Endothelial cell of umbilical vein (primary cell): ENCODE results near the gene RNH1. TPM values are rescaled to one million over a fixed set of nuclear protein-coding genes. Genes with fewer than 3 reads are reported as not detected.

ENCODE experiments used
- BruUV-seq: library from RNA; stranded (reverse); fragments of 400-500 nt; replicated peaks from 2 replicates; lab custom pipeline; 2021; lab: Mats Ljungman, UMichigan
- CTCF ChIA-PET: fragments of 300-600, 350-600 bp; sonication (Branson Sonifier 250); formaldehyde crosslinking; loops from one replicate; lab custom pipeline; 2021; ENCODE audit warnings: antibody characterized with exemption, inconsistent platforms; lab: Charles Lee
- POLR2A ChIA-PET: fragments of 300-600, 350-600 bp; sonication (Branson Sonifier 250); formaldehyde crosslinking; loops from one replicate; lab custom pipeline; 2021; ENCODE audit warnings: antibody characterized with exemption, inconsistent platforms; lab: Charles Lee
- DNase-seq: peaks from one replicate; pipeline ENCODE4 v3.0.0-alpha.2; 2011; ENCODE audit warnings: low read depth, low spot score
- FAIRE-seq: peaks from 2 replicates; lab custom pipeline; 2011; peaks lifted over from hg19 to GRCh38; lab: Jason Lieb, UNC
- H2AFZ ChIP-seq: 2 replicates; pipeline ENCODE4 v1.6.0; 2012; ENCODE audit warnings: low read depth, low read length, control low read depth, inconsistent platforms
- H3K27ac ChIP-seq: 2 replicates; pipeline ENCODE4 v1.5.1; 2011; ENCODE audit warnings: low read depth, mild to moderate bottlenecking, control low read depth, low read length, moderate library complexity; ENCODE audit not compliant: insufficient read depth
- H3K27me3 ChIP-seq, 2 experiments: 2 replicates each; pipeline versions ENCODE4 v1.6.0 to v1.6.1; 2011; ENCODE audit warnings: low read length in 2 of 2, mixed read lengths in 1 of 2; ENCODE audit not compliant: control insufficient read depth in 2 of 2, insufficient read depth in 2 of 2
- H3K36me3 ChIP-seq, 2 experiments: 2 replicates in 1 of 2; 3 replicates in 1 of 2; pipeline ENCODE4 v1.5.1; 2011; ENCODE audit warnings: low read length in 2 of 2, mild to moderate bottlenecking in 1 of 2, moderate library complexity in 1 of 2; ENCODE audit not compliant: control insufficient read depth in 2 of 2, insufficient read depth in 2 of 2; ENCODE audit errors: extremely low read depth in 1 of 2
- H3K4me1 ChIP-seq: 3 replicates; pipeline ENCODE4 v1.5.1; 2011; ENCODE audit warnings: mild to moderate bottlenecking, low read length; ENCODE audit not compliant: control insufficient read depth, insufficient read depth; ENCODE audit errors: extremely low read depth
- H3K4me2 ChIP-seq: 2 replicates; pipeline ENCODE4 v1.6.1; 2011; ENCODE audit warnings: low read length, control low read depth, mixed read lengths; ENCODE audit not compliant: insufficient read depth
- H3K4me3 ChIP-seq, 3 experiments: fragments of 200-600 bp in 1 of 3; sonication (generic), shearing (Covaris generic) in 1 of 3; replicated peaks in 1 of 3; 2 replicates each; pipeline ENCODE4 v1.5.1; 2011 to 2016; ENCODE audit warnings: control low read depth in 3 of 3, low read length in 3 of 3, mild to moderate bottlenecking in 2 of 3, inconsistent platforms in 1 of 3, low read depth in 1 of 3, moderate library complexity in 1 of 3; ENCODE audit not compliant: insufficient read depth in 1 of 3
- H3K79me2 ChIP-seq: 2 replicates; pipeline ENCODE4 v1.6.0; 2012; ENCODE audit warnings: low read length, inconsistent platforms; ENCODE audit not compliant: control insufficient read depth, insufficient read depth
- H3K9ac ChIP-seq: replicated peaks from 2 replicates; pipeline ENCODE3; 2011; ENCODE audit warnings: low read length, control low read depth; ENCODE audit not compliant: insufficient read depth; ENCODE audit errors: extremely low read depth
- H3K9me1 ChIP-seq: replicated peaks from 3 replicates; pipeline ENCODE4 v1.6.0; 2011; ENCODE audit warnings: mild to moderate bottlenecking, low read length; ENCODE audit not compliant: control insufficient read depth, insufficient read depth; ENCODE audit errors: extremely low read depth
- H3K9me3 ChIP-seq: replicated peaks from 2 replicates; pipeline ENCODE4 v1.5.1; 2012; ENCODE audit warnings: low read length, inconsistent platforms; ENCODE audit not compliant: control insufficient read depth, insufficient read depth
- H4K20me1 ChIP-seq: replicated peaks from 2 replicates; pipeline ENCODE3; 2011; ENCODE audit warnings: mild to moderate bottlenecking, low read length; ENCODE audit not compliant: control insufficient read depth, insufficient read depth; ENCODE audit errors: extremely low read depth
- CTCF ChIP-seq, 2 donors: IDR thresholded peaks; 1 replicate in 1 of 2; 2 replicates in 1 of 2; pipeline ENCODE4 v1.5.1; 2011; ENCODE audit warnings: low read length in 2 of 2, mild to moderate bottlenecking in 2 of 2, moderate library complexity in 2 of 2, control low read depth in 1 of 2, inconsistent platforms in 1 of 2, low read depth in 1 of 2; ENCODE audit not compliant: insufficient read depth in 1 of 2; ENCODE audit errors: extremely low read depth in 1 of 2
- EZH2 ChIP-seq: IDR thresholded peaks from 2 replicates; pipeline ENCODE4 v1.6.1; 2012; ENCODE audit warnings: borderline replicate concordance, low read depth, mild to moderate bottlenecking, moderate library complexity, low read length, inconsistent platforms; ENCODE audit not compliant: severe bottlenecking
- FOS ChIP-seq: IDR thresholded peaks from 2 replicates; pipeline ENCODE4 v1.6.1; 2011; ENCODE audit warnings: mild to moderate bottlenecking, low read length, moderate library complexity, borderline replicate concordance; ENCODE audit not compliant: insufficient read depth
- GATA2 ChIP-seq: IDR thresholded peaks from 2 replicates; pipeline ENCODE4 v1.7.0; 2011; ENCODE audit warnings: low read depth, mild to moderate bottlenecking, moderate library complexity, mixed read lengths, low read length; ENCODE audit not compliant: insufficient read length, insufficient read depth
- JUN ChIP-seq: IDR thresholded peaks from 2 replicates; pipeline ENCODE4 v1.6.1; 2011; ENCODE audit warnings: borderline replicate concordance, low read depth; ENCODE audit not compliant: insufficient read length, insufficient read depth
- MYC ChIP-seq: IDR thresholded peaks from one replicate; pipeline ENCODE4 v1.6.1; 2011; ENCODE audit warnings: mild to moderate bottlenecking, low read depth, low read length
- POLR2AphosphoS5 ChIP-seq: IDR thresholded peaks from 2 replicates; pipeline ENCODE4 v1.6.1; 2012; ENCODE audit warnings: low read depth, mild to moderate bottlenecking, control low read depth, low read length, moderate library complexity; ENCODE audit not compliant: insufficient read depth
- dilution Hi-C: fragments of 300-500 bp; cut with MboI; formaldehyde crosslinking; loops from one replicate; pipeline ENCODE4 v1.15.0; 2019; ENCODE audit warnings: low sequenced_read_pairs; ENCODE audit not compliant: extremely low pct_ligation_motif_present
- intact Hi-C: fragments of 100-400 bp; cut with micrococcal nuclease; formaldehyde crosslinking; loops from one replicate; pipeline ENCODE4 v1.10.0; 2022
- polyA plus RNA-seq, 4 experiments: library from polyadenylated mRNA; depleted of rRNA in 3 of 4; stranded (reverse) in 3 of 4; unstranded in 1 of 4; fragments of >200 nt; gene quantifications; 2 replicates each; pipeline versions ENCODE4 v1.2.1 to v1.2.3, GENCODE V29; 2011 to 2012; ENCODE audit warnings: missing spikeins in 1 of 4
- total RNA-seq: library from RNA; stranded (reverse); gene quantifications from 2 replicates; pipeline ENCODE4 v1.2.3, GENCODE V29; 2021

Gene RNH1
- total and polyA plus RNA-seq, 2 donors (not counting 3 experiments of a cell fraction or from before 2014, with no cell fraction given): 144 to 198 TPM

- H3K4me3 ChIP-seq: no peak overlapping the region
- DNase-seq (no peak), FAIRE-seq (no peak)
- no peaks in the 10 kb centered on the region for H3K36me3 ChIP-seq
- H3K27ac ChIP-seq: no peak overlapping the region
- dilution Hi-C loops: no loop called here
- TF ChIP-seq EZH2 (no peak), FOS (no peak), GATA2 (no peak), POLR2AphosphoS5 (no peak), JUN (no peak), CTCF (IDR thresholded peaks at IDR 0.05; ENCODE audit: extremely low read depth in 1 of 2, insufficient read depth in 1 of 2, low read depth in 1 of 2, low read length in 2 of 2) (no peak), MYC (no peak)
- intact Hi-C loops: loop anchor here (5.0 kb wide), 1 partner anchor 207 kb away; the partner anchor contains the start of gene IFITM2
- peaks cover 3% of the 10 kb centered on the region for H3K4me1 ChIP-seq
- H4K20me1 ChIP-seq: no peaks in the 10 kb centered on the region
- no TSS peak for BruUV-seq
- H3K9me3 ChIP-seq: no peaks in the 10 kb centered on the region
- no peak overlapping the region for H3K9ac ChIP-seq
- H3K9me1 ChIP-seq: no peaks in the 10 kb centered on the region
- H3K4me2 ChIP-seq: no peak overlapping the region
- ChIA-PET CTCF (no interaction called here), POLR2A (no interaction called here)
- H3K27me3 ChIP-seq: no peaks in the 10 kb centered on the region
- no peaks in the 10 kb centered on the region for H3K79me2 ChIP-seq
- no peak overlapping the region for H2AFZ ChIP-seq
These were observed 7.6 kb upstream of the RNH1 start for GRCh38 chr11:514606-515005.
